Bladder microvascular endothelial cell (primary cell): ENCODE data around the gene USP17L28. TPM values are rescaled to one million over a fixed set of nuclear protein-coding genes. Genes with fewer than 3 reads are reported as not detected.

ENCODE experiments used
- total RNA-seq: library from RNA; depleted of rRNA; stranded (reverse); fragments of >200 nt; gene quantifications from 2 replicates; pipeline ENCODE4 v1.2.3, GENCODE V29; 2014

The USP17L28 gene
- total RNA-seq, result not detected in 2 replicates

GRCh38 chr4:9348593-9348992, at the start of gene USP17L28:
TSS of gene USP17L28 (plus strand) at chr4:9348893. CDS start at chr4:9348893, 0 bp downstream.

GRCh38 chr4:9324865-9325264, 23.8 kb upstream of the USP17L28 start, which contains the start of gene USP17L24:
TSS of gene USP17L24 (plus strand) at chr4:9325165. CDS start at chr4:9325165, 0 bp downstream.

GRCh38 chr4:9329611-9330010, 19.1 kb upstream of the USP17L28 start, which contains the start of gene USP17L25:
TSS of gene USP17L25 (plus strand) at chr4:9329911. CDS start at chr4:9329911, 0 bp downstream.

GRCh38 chr4:9334358-9334757, 14.3 kb upstream of the USP17L28 start, which contains the start of gene USP17L26:
TSS of gene USP17L26 (plus strand) at chr4:9334658. CDS start at chr4:9334658, 0 bp downstream.

GRCh38 chr4:9339103-9339502, 9.6 kb upstream of the USP17L28 start, which contains the start of gene USP17L5:
TSS of gene USP17L5 (plus strand) at chr4:9339403. CDS start at chr4:9339403, 0 bp downstream.

GRCh38 chr4:9343848-9344247, 4.8 kb upstream of the USP17L28 start, which contains the start of gene USP17L27:
TSS of gene USP17L27 (plus strand) at chr4:9344148. CDS start at chr4:9344148, 0 bp downstream.

GRCh38 chr4:9353338-9353737, 4.6 kb downstream of the USP17L28 start, which contains the start of gene USP17L29:
TSS of gene USP17L29 (plus strand) at chr4:9353638. CDS start at chr4:9353638, 0 bp downstream.

GRCh38 chr4:9362829-9363228, 14.1 kb downstream of the USP17L28 start, which contains the start of gene USP17L30:
TSS of gene USP17L30 (plus strand) at chr4:9363129. CDS start at chr4:9363129, 0 bp downstream.

Other genes starting within 250 kb of the USP17L28 start
- not detected in 2 replicates for gene FAM90A26, start 178.5 kb upstream of the USP17L28 start, total RNA-seq
- not detected in 2 replicates for gene USP17L10, start 138.2 kb upstream of the USP17L28 start, total RNA-seq
- gene USP17L11, start 133.5 kb upstream of the USP17L28 start, total RNA-seq, result not detected in 2 replicates
- gene USP17L12, start 128.7 kb upstream of the USP17L28 start, total RNA-seq, result not detected in 2 replicates
- gene USP17L13, start 124.0 kb upstream of the USP17L28 start, total RNA-seq, result not detected in 2 replicates
- gene USP17L15, start 114.5 kb upstream of the USP17L28 start, total RNA-seq, result not detected in 2 replicates
- gene USP17L17, start 105.0 kb upstream of the USP17L28 start, total RNA-seq, result not detected in 2 replicates
- not detected in 2 replicates for gene USP17L18, start 100.3 kb upstream of the USP17L28 start, total RNA-seq
- gene USP17L19, start 95.5 kb upstream of the USP17L28 start, total RNA-seq, result not detected in 2 replicates
- not detected in 2 replicates for gene USP17L20, start 90.8 kb upstream of the USP17L28 start, total RNA-seq
- gene USP17L21, start 86.0 kb upstream of the USP17L28 start, total RNA-seq, result not detected in 2 replicates
- not detected in 2 replicates for gene USP17L22, start 81.3 kb upstream of the USP17L28 start, total RNA-seq
- gene USP17L24, start 23.7 kb upstream of the USP17L28 start, total RNA-seq, result not detected in 2 replicates
- gene USP17L25, start 19.0 kb upstream of the USP17L28 start, total RNA-seq, result not detected in 2 replicates
- gene USP17L26, start 14.2 kb upstream of the USP17L28 start, total RNA-seq, result not detected in 2 replicates
- gene USP17L5, start 9.5 kb upstream of the USP17L28 start, total RNA-seq, result not detected in 2 replicates
- not detected in 2 replicates for gene USP17L27, start 4.7 kb upstream of the USP17L28 start, total RNA-seq
- gene USP17L29, start 4.7 kb downstream of the USP17L28 start, total RNA-seq, result not detected in 2 replicates
- gene USP17L30, start 14.2 kb downstream of the USP17L28 start, total RNA-seq, result not detected in 2 replicates
- not detected in 2 replicates for gene DEFB131A, start 95.5 kb downstream of the USP17L28 start, total RNA-seq